BJ (cell line): ENCODE measurements around the gene BTBD6. TPM values are rescaled to one million over a fixed set of nuclear protein-coding genes. Genes with fewer than 3 reads are reported as not detected.
A peak's percentile ranks its signal among the peaks of the same experiment; 100 is the strongest.

ENCODE experiments used
- CTCF ChIA-PET: fragments of 350-600 bp; formaldehyde crosslinking; extraction: SDS; loops from one replicate; lab custom pipeline; 2021; ENCODE audit warnings: antibody characterized with exemption, inconsistent platforms; lab: Yijun Ruan, JAX
- POLR2A ChIA-PET: fragments of 300-600 bp; sonication (Branson Sonifier 250); formaldehyde crosslinking; extraction: SDS; loops from one replicate; lab custom pipeline; 2021; ENCODE audit warnings: antibody characterized with exemption; lab: Charles Lee
- DNase-seq: peaks from one replicate; pipeline ENCODE4 v3.0.0-alpha.2; 2011; ENCODE audit warnings: low read depth
- H3K27me3 ChIP-seq: 2 replicates; pipeline ENCODE4 v1.6.0; 2011; ENCODE audit warnings: low read length; ENCODE audit not compliant: control insufficient read depth, insufficient read depth
- H3K36me3 ChIP-seq: 2 replicates; pipeline ENCODE4 v1.5.1; 2011; ENCODE audit warnings: low read length; ENCODE audit not compliant: control insufficient read depth, insufficient read depth
- H3K4me3 ChIP-seq: 2 replicates; pipeline ENCODE4 v1.5.1; 2011; ENCODE audit warnings: low read depth, mild to moderate bottlenecking, control low read depth, low read length
- CTCF ChIP-seq: IDR thresholded peaks from 2 replicates; pipeline ENCODE4 v1.5.1; 2011; ENCODE audit warnings: low read depth, mild to moderate bottlenecking, control low read depth, inconsistent platforms, low read length, moderate library complexity; ENCODE audit not compliant: insufficient read depth
- polyA minus RNA-seq: library from RNA; depleted of rRNA, polyadenylated mRNA; stranded (reverse); fragments of >200 nt; gene quantifications from 2 replicates; pipeline ENCODE4 v1.2.3, GENCODE V29; 2011; rRNA and poly(A)+ RNA removed
- polyA plus RNA-seq: library from polyadenylated mRNA; depleted of rRNA; stranded (reverse); fragments of >200 nt; gene quantifications from 2 replicates; pipeline ENCODE4 v1.2.3, GENCODE V29; 2011; rRNA removed

BTBD6 gene
- 32.6 and 41.9 TPM in 2 replicates for polyA plus RNA-seq
- polyA minus RNA-seq: 25.0 and 32.9 TPM in 2 replicates

GRCh38 chr14:105248368-105249181, at the start of gene BTBD6:
Gene BTBD6 (plus strand): TSS chr14:105248533. CDS start chr14:105248712, 179 bp downstream.
- Histone ChIP-seq H3K4me3 (peak within 1 kb of the TSS; percentile 57), H3K36me3 (peaks cover 18% of the 10 kb centered on the region), H3K27me3 (no peaks in the 10 kb centered on the region)
- CTCF ChIA-PET: interaction anchor here (0.6 to 1.6 kb wide), 5 partner anchors 10 to 104 kb away, joined by 3 to 4 read pairs (median 3); no protein-coding TSS in a partner anchor
- peak; percentile 27 for DNase-seq
- POLR2A ChIA-PET: no interaction called here
- TF ChIP-seq CTCF: no peak

- TF ChIP-seq CTCF: 0 out of 2 replicates have a peak, but pooled peaks have one; percentile 3
- ChIA-PET CTCF (no interaction called here), POLR2A (no interaction called here)
- DNase-seq: no peak
- H3K27me3 ChIP-seq: peaks cover 4% of the 10 kb centered on the region
- H3K4me3 ChIP-seq: no peak overlapping the region
- no peaks in the 10 kb centered on the region for H3K36me3 ChIP-seq
Measured at GRCh38 chr14:105198588-105198987, 49.7 kb upstream of the BTBD6 start.

GRCh38 chr14:105199093-105199492, 49.2 kb upstream of the BTBD6 start:
- H3K36me3 ChIP-seq: no peaks in the 10 kb centered on the region
- no peak for TF ChIP-seq CTCF
- no peak for DNase-seq
- H3K27me3 ChIP-seq: peaks cover 4% of the 10 kb centered on the region
- ChIA-PET POLR2A (no interaction called here), CTCF (no interaction called here)
- no peak overlapping the region for H3K4me3 ChIP-seq

- POLR2A ChIA-PET: no interaction called here
- TF ChIP-seq CTCF: no peak
- no peak for DNase-seq
- CTCF ChIA-PET: no interaction called here
- Histone ChIP-seq H3K36me3 (no peaks in the 10 kb centered on the region), H3K27me3 (peaks cover 4% of the 10 kb centered on the region), H3K4me3 (no peak overlapping the region)
Measured at GRCh38 chr14:105200074-105200473, 48.3 kb upstream of the BTBD6 start.

GRCh38 chr14:105200641-105201040, 47.7 kb upstream of the BTBD6 start:
- DNase-seq: no peak
- no peak for TF ChIP-seq CTCF
- no peak overlapping the region for H3K4me3 ChIP-seq
- H3K36me3 ChIP-seq: no peaks in the 10 kb centered on the region
- ChIA-PET CTCF (interaction anchor here (1.4 to 2.2 kb wide), 2 partner anchors 19 to 151 kb away, joined by 4 to 12 read pairs; no protein-coding TSS in a partner anchor), POLR2A (no interaction called here)
- peaks cover 4% of the 10 kb centered on the region for H3K27me3 ChIP-seq
